ENCODE measurements around the gene GSG1L2. TPM values are rescaled to one million over a fixed set of nuclear protein-coding genes. Genes with fewer than 3 reads are reported as not detected.
"Not testable (repeated sequence)": the region's sequence is repeated elsewhere in the genome, so short reads cannot be mapped to it uniquely, and the experiment has no call there.

The GSG1L2 gene
- total RNA-seq, 2 experiments from 2014 or later, result not detected

GRCh38 chr17:9784544-9784943, 37.3 kb downstream of the GSG1L2 start:
- no peak for DNase-seq
- Mint-ChIP-seq H3K36me3 (no peaks in the 10 kb centered on the region), H3K4me3 (no peak overlapping the region), H3K4me1 (no peaks in the 10 kb centered on the region), H3K27ac (no peak overlapping the region), H3K9me3 (no peaks in the 10 kb centered on the region), H3K27me3 (peaks cover 18% of the 10 kb centered on the region)

GRCh38 chr17:9783465-9783864, 38.4 kb downstream of the GSG1L2 start:
- not testable (repeated sequence) for H3K36me3 Mint-ChIP-seq, H3K4me3 Mint-ChIP-seq, H3K4me1 Mint-ChIP-seq, DNase-seq, H3K27ac Mint-ChIP-seq, H3K9me3 Mint-ChIP-seq
- peaks cover 12% of the 10 kb centered on the region for H3K27me3 Mint-ChIP-seq

- Mint-ChIP-seq H3K9me3 (no peaks in the 10 kb centered on the region), H3K36me3 (no peaks in the 10 kb centered on the region), H3K27ac (no peak overlapping the region), H3K4me1 (no peaks in the 10 kb centered on the region), H3K27me3 (peaks cover 12% of the 10 kb centered on the region), H3K4me3 (no peak overlapping the region)
- no peak for DNase-seq
Measured at GRCh38 chr17:9783050-9783449, 38.8 kb downstream of the GSG1L2 start.

- Mint-ChIP-seq H3K27me3 (peaks cover 12% of the 10 kb centered on the region), H3K36me3 (no peaks in the 10 kb centered on the region), H3K9me3 (no peaks in the 10 kb centered on the region), H3K4me3 (no peak overlapping the region), H3K27ac (no peak overlapping the region), H3K4me1 (no peaks in the 10 kb centered on the region)
- no peak for DNase-seq
Measured at GRCh38 chr17:9780552-9780951, 41.3 kb downstream of the GSG1L2 start.

- no peaks in the 10 kb centered on the region for H3K9me3 Mint-ChIP-seq
- H3K27me3 Mint-ChIP-seq, result peaks cover 4% of the 10 kb centered on the region
- H3K4me1 Mint-ChIP-seq, result no peaks in the 10 kb centered on the region
- DNase-seq, result no peak
- H3K27ac Mint-ChIP-seq, result no peak overlapping the region
- H3K36me3 Mint-ChIP-seq, result no peaks in the 10 kb centered on the region
- no peak overlapping the region for H3K4me3 Mint-ChIP-seq
Measured at GRCh38 chr17:9776911-9777310, 45.0 kb downstream of the GSG1L2 start.

- H3K27me3 Mint-ChIP-seq, result peaks cover 3% of the 10 kb centered on the region
- H3K27ac Mint-ChIP-seq, result no peak overlapping the region
- no peaks in the 10 kb centered on the region for H3K9me3 Mint-ChIP-seq
- no peak for DNase-seq
- no peaks in the 10 kb centered on the region for H3K4me1 Mint-ChIP-seq
- no peak overlapping the region for H3K4me3 Mint-ChIP-seq
- no peaks in the 10 kb centered on the region for H3K36me3 Mint-ChIP-seq
Measured at GRCh38 chr17:9772658-9773057, 49.2 kb downstream of the GSG1L2 start.

- no peaks in the 10 kb centered on the region for H3K36me3 Mint-ChIP-seq
- no peak overlapping the region for H3K27ac Mint-ChIP-seq
- H3K27me3 Mint-ChIP-seq, result peaks cover 4% of the 10 kb centered on the region
- H3K4me3 Mint-ChIP-seq, result no peak overlapping the region
- DNase-seq, result no peak
- no peaks in the 10 kb centered on the region for H3K9me3 Mint-ChIP-seq
- H3K4me1 Mint-ChIP-seq, result no peaks in the 10 kb centered on the region
Measured at GRCh38 chr17:9771465-9771864, 50.4 kb downstream of the GSG1L2 start.

GRCh38 chr17:9769036-9769695, 52.7 kb downstream of the GSG1L2 start:
- Mint-ChIP-seq H3K9me3 (no peaks in the 10 kb centered on the region), H3K4me3 (no peak overlapping the region), H3K27me3 (peaks cover 9% of the 10 kb centered on the region), H3K36me3 (no peaks in the 10 kb centered on the region), H3K27ac (no peak overlapping the region), H3K4me1 (no peaks in the 10 kb centered on the region)
- DNase-seq, result no peak

- H3K4me1 Mint-ChIP-seq, result no peaks in the 10 kb centered on the region
- no peak for DNase-seq
- no peak overlapping the region for H3K27ac Mint-ChIP-seq
- H3K4me3 Mint-ChIP-seq, result no peak overlapping the region
- no peaks in the 10 kb centered on the region for H3K9me3 Mint-ChIP-seq
- no peaks in the 10 kb centered on the region for H3K36me3 Mint-ChIP-seq
- peaks cover 9% of the 10 kb centered on the region for H3K27me3 Mint-ChIP-seq
Measured at GRCh38 chr17:9768381-9768934, 53.4 kb downstream of the GSG1L2 start.

GRCh38 chr17:9767432-9767991, 54.4 kb downstream of the GSG1L2 start:
- no peaks in the 10 kb centered on the region for H3K4me1 Mint-ChIP-seq
- DNase-seq, result no peak
- peaks cover 9% of the 10 kb centered on the region for H3K27me3 Mint-ChIP-seq
- H3K27ac Mint-ChIP-seq, result no peak overlapping the region
- H3K36me3 Mint-ChIP-seq, result no peaks in the 10 kb centered on the region
- no peaks in the 10 kb centered on the region for H3K9me3 Mint-ChIP-seq
- H3K4me3 Mint-ChIP-seq, result no peak overlapping the region

GRCh38 chr17:9766970-9767369, 54.9 kb downstream of the GSG1L2 start:
- Mint-ChIP-seq H3K4me3 (no peak overlapping the region), H3K9me3 (no peaks in the 10 kb centered on the region), H3K27ac (no peak overlapping the region), H3K27me3 (peaks cover 9% of the 10 kb centered on the region), H3K36me3 (no peaks in the 10 kb centered on the region), H3K4me1 (no peaks in the 10 kb centered on the region)
- no peak for DNase-seq

GRCh38 chr17:9765322-9765721, 56.6 kb downstream of the GSG1L2 start:
- Mint-ChIP-seq H3K27me3 (peaks cover 13% of the 10 kb centered on the region), H3K36me3 (no peaks in the 10 kb centered on the region), H3K9me3 (no peaks in the 10 kb centered on the region), H3K4me1 (no peaks in the 10 kb centered on the region), H3K4me3 (no peak overlapping the region), H3K27ac (no peak overlapping the region)
- DNase-seq, result no peak

- H3K36me3 Mint-ChIP-seq, result no peaks in the 10 kb centered on the region
- H3K9me3 Mint-ChIP-seq, result no peaks in the 10 kb centered on the region
- H3K27ac Mint-ChIP-seq, result no peak overlapping the region
- no peak for DNase-seq
- H3K27me3 Mint-ChIP-seq, result peaks cover 17% of the 10 kb centered on the region
- no peaks in the 10 kb centered on the region for H3K4me1 Mint-ChIP-seq
- H3K4me3 Mint-ChIP-seq, result no peak overlapping the region
Measured at GRCh38 chr17:9763643-9764042, 58.2 kb downstream of the GSG1L2 start.

- peaks cover 20% of the 10 kb centered on the region for H3K27me3 Mint-ChIP-seq
- no peak overlapping the region for H3K4me3 Mint-ChIP-seq
- no peak overlapping the region for H3K27ac Mint-ChIP-seq
- DNase-seq, result no peak
- no peaks in the 10 kb centered on the region for H3K4me1 Mint-ChIP-seq
- no peaks in the 10 kb centered on the region for H3K9me3 Mint-ChIP-seq
- H3K36me3 Mint-ChIP-seq, result no peaks in the 10 kb centered on the region
Measured at GRCh38 chr17:9760266-9760665, 61.6 kb downstream of the GSG1L2 start.

- Mint-ChIP-seq H3K27me3 (peaks cover 46% of the 10 kb centered on the region), H3K27ac (no peak overlapping the region), H3K36me3 (no peaks in the 10 kb centered on the region), H3K4me1 (no peaks in the 10 kb centered on the region), H3K9me3 (no peaks in the 10 kb centered on the region), H3K4me3 (no peak overlapping the region)
- DNase-seq, result no peak
Measured at GRCh38 chr17:9755083-9755482, 66.8 kb downstream of the GSG1L2 start.
